Measurements from ENCODE around the gene PTPRN.

The PTPRN gene

GRCh38 chr2:219286436-219287115, 22.6 kb downstream of the PTPRN start:
- no peak for DNase-seq

- peak; percentile 68 for DNase-seq
Observed at GRCh38 chr2:219285894-219286425, 23.2 kb downstream of the PTPRN start.

- DNase-seq: no peak
Observed at GRCh38 chr2:219285373-219285735, 23.8 kb downstream of the PTPRN start.

- DNase-seq: no peak
Observed at GRCh38 chr2:219284501-219285372, 24.5 kb downstream of the PTPRN start.

GRCh38 chr2:219282943-219283581, 26.1 kb downstream of the PTPRN start:
- no peak for DNase-seq

- no peak for DNase-seq
Observed at GRCh38 chr2:219282375-219282774, 26.8 kb downstream of the PTPRN start.

- DNase-seq: no peak
Observed at GRCh38 chr2:219281588-219281987, 27.6 kb downstream of the PTPRN start.

GRCh38 chr2:219280651-219281050, 28.6 kb downstream of the PTPRN start:
- DNase-seq: no peak

- DNase-seq: no peak
Observed at GRCh38 chr2:219279916-219280516, 29.2 kb downstream of the PTPRN start.

- peak; percentile 99 for DNase-seq
Observed at GRCh38 chr2:219279151-219279915, 29.9 kb downstream of the PTPRN start, which contains the start of gene DNAJB2. DNAJB2 (plus strand) TSS chr2:219279366; CDS start chr2:219279834, 468 bp downstream.

GRCh38 chr2:219278655-219279150, 30.5 kb downstream of the PTPRN start:
- no peak for DNase-seq

- DNase-seq: peak; percentile 87
Observed at GRCh38 chr2:219277703-219278654, 31.2 kb downstream of the PTPRN start.

- DNase-seq: no peak
Observed at GRCh38 chr2:219274361-219274921, 34.8 kb downstream of the PTPRN start.

GRCh38 chr2:219273937-219274336, 35.3 kb downstream of the PTPRN start:
- DNase-seq: no peak

GRCh38 chr2:219272995-219273394, 36.2 kb downstream of the PTPRN start:
- DNase-seq: peak; percentile 39

GRCh38 chr2:219272356-219272755, 36.8 kb downstream of the PTPRN start:
- no peak for DNase-seq

- DNase-seq: no peak
Observed at GRCh38 chr2:219271021-219271420, 38.2 kb downstream of the PTPRN start.

GRCh38 chr2:219270055-219270372, 39.2 kb downstream of the PTPRN start:
- no peak for DNase-seq

- DNase-seq: no peak
Observed at GRCh38 chr2:219269362-219270054, 39.7 kb downstream of the PTPRN start.

GRCh38 chr2:219268294-219268693, 40.9 kb downstream of the PTPRN start:
- DNase-seq: no peak
